ENCODE measurements around the gene CDKN2AIPNL. TPM values are rescaled to one million over a fixed set of nuclear protein-coding genes. Genes with fewer than 3 reads are reported as not detected.

CDKN2AIPNL gene
- total and polyA plus RNA-seq, 2 of the 4 experiments (the other 2 are of a cell fraction) = 14.0 to 18.1 TPM

DNA sequence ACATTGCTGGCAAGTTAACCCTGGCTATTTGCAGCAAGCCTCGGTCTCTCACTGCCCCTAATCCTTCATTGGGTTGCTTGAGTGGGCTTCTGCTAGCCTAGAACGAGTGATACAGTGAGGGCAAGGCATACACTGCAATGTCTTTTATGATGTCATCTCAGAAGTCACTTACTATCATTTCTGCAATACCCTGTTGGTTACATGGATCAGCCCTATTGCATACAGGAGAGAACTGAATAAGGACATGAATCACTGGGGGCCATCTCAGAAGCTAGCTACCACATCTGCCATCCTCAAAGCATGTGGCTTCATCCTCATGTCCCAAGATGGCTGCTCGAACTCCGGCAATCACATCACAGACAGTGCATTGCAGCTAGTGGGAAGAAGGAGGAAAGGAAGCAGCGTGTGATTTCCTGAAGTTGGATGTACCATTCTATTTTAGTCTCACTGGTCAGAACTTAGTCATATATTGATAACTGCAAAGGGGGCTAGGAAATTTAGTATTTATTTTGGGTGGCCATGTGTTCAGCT, 33.3 kb upstream of the CDKN2AIPNL start:
- in situ Hi-C loops (cut with MboI; ENCODE audit: low sequenced_read_pairs) = no loop called here
- H4K8ac ChIP-seq (ENCODE audit: low read depth in 2 of 2, low read length in 2 of 2) = no peak overlapping the region
- no peaks in the 10 kb centered on the region for H3K36me3 ChIP-seq (ENCODE audit: control insufficient read depth, insufficient read depth, low read length)
- no peak overlapping the region; the same call in 1 of the 2 replicates for H3K14ac ChIP-seq (replicated peaks; ENCODE audit: low read depth, low read length)
- ATAC-seq (ENCODE audit: low read depth) (no peak), DNase-seq (no peak)
- H3K56ac ChIP-seq (ENCODE audit: extremely low read depth, insufficient read depth, low read length) = no peak overlapping the region
- no peak overlapping the region for H3K4me3 ChIP-seq (ENCODE audit: insufficient read depth, low read depth, low read length)
- H2AK9ac ChIP-seq (replicated peaks; ENCODE audit: low read depth, low read length, poor library complexity) = no peak overlapping the region
- ChIA-PET POLR2A (ENCODE audit: unreplicated experiment) (no interaction called here), CTCF (no interaction called here)
- WGBS, 2 experiments (ENCODE audit: extremely low coverage in 2 of 2, insufficient read length in 1 of 2) = no CpG with 5 or more reads among the region's 5 CpGs
- H2AK5ac ChIP-seq (ENCODE audit: low read depth, low read length) = peak overlapping the region; percentile 21
- H3K4ac ChIP-seq (ENCODE audit: low read depth, low read length) = no peak overlapping the region
- peaks cover 3% of the 10 kb centered on the region for H3K9me3 ChIP-seq (ENCODE audit: control insufficient read depth, insufficient read depth, low read length)
- no peak overlapping the region for H2BK20ac ChIP-seq (ENCODE audit: low read depth, low read length)
- no peak overlapping the region for H3K9ac ChIP-seq (ENCODE audit: low read depth, low read length)
- H3K18ac ChIP-seq (ENCODE audit: low read depth, low read length) = no peak overlapping the region
- no peaks in the 10 kb centered on the region for H3K4me1 ChIP-seq (ENCODE audit: control insufficient read depth, insufficient read depth, low read length)
- intact Hi-C loops (cut with micrococcal nuclease) = no loop called here
- peak overlapping the region; percentile 54 for H2AFZ ChIP-seq (replicated peaks; ENCODE audit: low read length, poor library complexity)
- H3K23ac ChIP-seq (ENCODE audit: low read depth, low read length) = no peak overlapping the region
- no peak overlapping the region for H2BK120ac ChIP-seq (ENCODE audit: low read depth, low read length)
- no peak overlapping the region for H4K5ac ChIP-seq (ENCODE audit: low read depth, low read length)
- no peaks in the 10 kb centered on the region for H3K27me3 ChIP-seq (ENCODE audit: control insufficient read depth, insufficient read depth, low read length)
- dilution Hi-C loops (cut with HindIII; ENCODE audit: low sequenced_read_pairs, unreplicated experiment) = no loop called here
- H3K4me2 ChIP-seq (ENCODE audit: low read depth, low read length) = no peak overlapping the region
- H2BK15ac ChIP-seq (ENCODE audit: low read depth, low read length) = no peak overlapping the region
- no peak overlapping the region for H2BK5ac ChIP-seq (ENCODE audit: low read depth, low read length, poor library complexity, severe bottlenecking)
- 0 out of 2 replicates have a peak, but pooled peaks cover 8% of the 10 kb centered on the region for H3K9me1 ChIP-seq (ENCODE audit: insufficient read depth, low read length)
- H4K20me1 ChIP-seq (ENCODE audit: insufficient read depth, low read length) = no peaks in the 10 kb centered on the region
- no peak overlapping the region for H3K27ac ChIP-seq (ENCODE audit: insufficient read depth, low read length)
- no TSS peak for BruUV-seq (replicated peaks)
- TF ChIP-seq NFE2L2 (IDR thresholded peaks at IDR 0.05; ENCODE audit: low read depth, low read length) (no peak), SMC3 (IDR thresholded peaks at IDR 0.05; ENCODE audit: low read depth, low read length) (no peak), MAFK (IDR thresholded peaks at IDR 0.05; ENCODE audit: low read depth, low read length) (no peak), RFX5 (IDR thresholded peaks at IDR 0.05; ENCODE audit: low read depth, low read length) (no peak), BHLHE40 (IDR thresholded peaks at IDR 0.05; ENCODE audit: low read depth, low read length) (no peak), MXI1 (IDR thresholded peaks at IDR 0.05; ENCODE audit: borderline replicate concordance, low read depth, low read length) (no peak), RCOR1 (IDR thresholded peaks at IDR 0.05; ENCODE audit: insufficient replicate concordance, low read length) (no peak), POLR2A (IDR thresholded peaks at IDR 0.05; ENCODE audit: low read depth, low read length) (no peak)
- TF ChIP-seq, protein P1, sequence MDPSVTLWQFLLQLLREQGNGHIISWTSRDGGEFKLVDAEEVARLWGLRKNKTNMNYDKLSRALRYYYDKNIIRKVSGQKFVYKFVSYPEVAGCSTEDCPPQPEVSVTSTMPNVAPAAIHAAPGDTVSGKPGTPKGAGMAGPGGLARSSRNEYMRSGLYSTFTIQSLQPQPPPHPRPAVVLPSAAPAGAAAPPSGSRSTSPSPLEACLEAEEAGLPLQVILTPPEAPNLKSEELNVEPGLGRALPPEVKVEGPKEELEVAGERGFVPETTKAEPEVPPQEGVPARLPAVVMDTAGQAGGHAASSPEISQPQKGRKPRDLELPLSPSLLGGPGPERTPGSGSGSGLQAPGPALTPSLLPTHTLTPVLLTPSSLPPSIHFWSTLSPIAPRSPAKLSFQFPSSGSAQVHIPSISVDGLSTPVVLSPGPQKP (IDR thresholded peaks at IDR 0.05; ENCODE audit: borderline replicate concordance, low read depth, low read length) = no peak
- H4K91ac ChIP-seq (ENCODE audit: insufficient read depth, low read depth, low read length) = no peak overlapping the region
- H3K79me1 ChIP-seq (ENCODE audit: low read depth in 1 of 2, low read length in 2 of 2) = no peaks in the 10 kb centered on the region
